GM12865 (cell line): Measurements from ENCODE around the gene PEX14.

Experiments used
- DNase-seq: peaks from one replicate; pipeline ENCODE4 v3.0.0; 2010; ENCODE audit warnings: low read depth
- H3K4me3 ChIP-seq: 2 replicates; pipeline ENCODE4 v1.5.1; 2011; ENCODE audit warnings: mild to moderate bottlenecking, low read depth, low read length, control low read depth
- CTCF ChIP-seq: IDR thresholded peaks from 2 replicates; pipeline ENCODE4 v1.5.1; 2011; ENCODE audit warnings: low read length, control low read depth, low read depth, inconsistent platforms; ENCODE audit not compliant: insufficient read depth; ENCODE audit errors: missing control alignments

The PEX14 gene

GRCh38 chr1:10538646-10539355 is 64.1 kb downstream of the PEX14 start:
- no peak for TF ChIP-seq CTCF
- DNase-seq = no peak
- H3K4me3 ChIP-seq = no peak overlapping the region

DNA sequence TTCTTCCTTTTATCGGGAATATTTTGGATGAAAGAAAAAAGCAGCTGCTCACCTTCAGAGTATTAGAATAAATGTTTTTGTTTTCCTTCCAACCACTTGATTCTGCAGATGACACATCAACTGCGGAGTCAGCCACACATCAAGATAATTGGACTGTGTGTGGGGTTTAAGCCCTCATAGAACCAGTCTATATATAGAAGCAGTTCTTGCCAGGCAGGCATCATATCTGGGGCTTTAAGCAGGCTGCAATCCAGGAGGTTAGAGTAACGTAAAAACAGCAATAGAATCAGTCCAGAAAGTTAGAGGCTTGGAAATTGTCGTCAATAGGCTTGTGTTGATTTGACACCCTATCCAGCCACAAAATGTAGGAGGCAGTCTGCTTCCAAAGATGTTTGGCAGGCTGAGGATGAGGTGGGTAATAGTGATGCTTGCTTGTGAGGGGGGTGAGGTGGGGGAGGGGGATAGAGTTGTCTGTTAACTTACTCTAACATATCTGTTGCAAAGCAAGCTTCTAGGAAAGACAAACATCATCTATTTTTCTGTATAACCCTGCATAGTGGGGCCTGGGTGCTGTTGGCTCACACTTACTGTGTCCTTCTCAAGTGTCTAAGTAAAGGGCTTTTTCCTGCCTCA is 64.8 kb downstream of the PEX14 start:
- no peak for DNase-seq
- TF ChIP-seq CTCF = no peak
- no peak overlapping the region for H3K4me3 ChIP-seq

DNA sequence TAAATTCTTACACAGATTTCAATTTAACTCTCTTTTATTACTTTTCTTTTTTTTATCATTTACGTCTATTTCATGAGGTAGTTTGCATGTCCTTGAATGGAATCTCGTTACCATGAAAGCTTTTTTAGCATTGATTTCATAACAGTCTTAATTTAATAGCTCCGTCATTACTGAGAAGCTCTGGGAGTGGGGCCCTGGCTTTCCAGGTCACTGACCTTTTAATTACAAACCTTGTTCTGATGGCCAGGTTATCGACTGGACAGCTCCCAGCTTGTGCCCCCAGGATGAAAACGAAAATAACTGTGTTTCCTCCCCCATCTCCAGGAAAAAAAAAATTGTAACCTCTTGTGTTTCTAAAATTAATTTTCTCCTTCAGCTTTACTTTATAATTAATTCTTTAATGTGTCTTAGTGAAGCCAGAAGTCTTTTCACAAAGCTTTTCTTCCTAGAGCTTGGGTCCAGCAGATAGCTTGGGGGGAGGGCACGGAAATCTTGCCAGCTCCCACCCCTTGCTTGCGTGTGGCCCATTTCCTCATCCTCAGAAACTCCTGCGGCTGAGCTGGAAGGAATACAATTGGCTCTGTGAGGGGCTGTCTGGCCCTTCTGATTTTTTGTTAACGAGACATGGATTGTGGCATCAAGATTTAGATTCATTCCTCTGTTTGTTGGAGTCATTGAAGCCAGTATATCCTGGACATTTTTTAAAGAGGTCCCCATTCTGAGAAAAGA is 65.7 kb downstream of the PEX14 start:
- DNase-seq = no peak
- no peak for TF ChIP-seq CTCF
- no peak overlapping the region for H3K4me3 ChIP-seq

- H3K4me3 ChIP-seq = no peak overlapping the region
- no peak for TF ChIP-seq CTCF
- DNase-seq = no peak
Measured at GRCh38 chr1:10541286-10541685, 66.5 kb downstream of the PEX14 start.

DNA sequence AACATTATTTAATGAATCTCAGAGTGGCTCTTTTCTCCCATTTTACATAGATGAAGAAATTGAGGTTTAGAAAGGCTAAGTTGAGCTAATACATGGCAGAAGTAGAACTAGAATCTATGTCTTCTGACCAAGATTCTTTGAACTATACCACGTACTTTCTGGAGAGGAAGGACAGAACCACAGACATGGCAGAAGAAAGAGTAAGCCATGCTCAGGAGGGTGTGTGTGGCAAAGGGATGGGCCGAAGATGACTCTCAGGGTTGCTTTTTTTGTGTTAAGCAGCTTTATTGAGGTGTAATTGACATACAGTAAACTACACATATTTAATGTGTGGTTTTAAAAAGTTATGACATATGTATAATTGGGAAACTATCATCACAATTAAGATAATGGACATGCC is 69.5 kb downstream of the PEX14 start:
- no peak overlapping the region for H3K4me3 ChIP-seq
- TF ChIP-seq CTCF = no peak
- no peak for DNase-seq

DNA sequence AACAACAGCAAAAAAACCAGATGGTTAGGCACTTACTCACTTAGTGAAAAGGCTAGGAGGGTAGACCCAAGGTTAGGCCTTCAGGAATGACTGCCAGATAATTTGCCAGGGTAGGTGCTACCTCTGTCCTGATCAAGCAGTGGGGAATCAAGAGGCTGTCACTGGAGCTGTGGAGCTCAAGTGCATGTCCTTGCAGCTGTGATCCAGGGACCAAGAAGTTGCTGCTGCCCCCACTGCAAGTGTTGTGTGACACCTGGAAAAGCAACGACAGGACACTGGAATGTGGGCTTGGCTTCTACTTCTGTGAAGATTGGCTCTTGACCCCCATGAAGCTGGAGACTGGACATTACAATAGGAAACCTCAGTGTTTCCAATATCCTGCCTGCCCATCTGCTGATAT is 72.1 kb downstream of the PEX14 start:
- DNase-seq = no peak
- no peak for TF ChIP-seq CTCF

More for the DNA sequence above, 72.1 kb downstream of the PEX14 start:
- no peak overlapping the region for H3K4me3 ChIP-seq
